Endothelial cell (in vitro differentiated cells): ENCODE results near the gene TOM1. TPM values are rescaled to one million over a fixed set of nuclear protein-coding genes. Genes with fewer than 3 reads are reported as not detected.

Experiments used
- DNase-seq: peaks from one replicate; pipeline ENCODE4 v3.0.0; 2021; ENCODE audit warnings: low spot score
- H3K27ac Mint-ChIP-seq: one replicate; pipeline ENCODE4 v1.8.0; 2021; ENCODE audit warnings: mixed read lengths, inconsistent platforms; ENCODE audit not compliant: unreplicated experiment
- H3K27me3 Mint-ChIP-seq: one replicate; pipeline ENCODE4 v1.8.0; 2021; ENCODE audit warnings: mild to moderate bottlenecking, moderate library complexity, mixed read lengths, inconsistent platforms; ENCODE audit not compliant: unreplicated experiment
- H3K36me3 Mint-ChIP-seq: one replicate; pipeline ENCODE4 v1.8.0; 2021; ENCODE audit warnings: mild to moderate bottlenecking, low read depth, mixed read lengths, inconsistent platforms; ENCODE audit not compliant: unreplicated experiment
- H3K4me1 Mint-ChIP-seq: one replicate; pipeline ENCODE4 v1.8.0; 2021; ENCODE audit warnings: mild to moderate bottlenecking, mixed read lengths, inconsistent platforms; ENCODE audit not compliant: unreplicated experiment
- H3K4me3 Mint-ChIP-seq: one replicate; pipeline ENCODE4 v1.8.0; 2021; ENCODE audit warnings: mild to moderate bottlenecking, mixed read lengths, inconsistent platforms; ENCODE audit not compliant: unreplicated experiment
- H3K9me3 Mint-ChIP-seq: one replicate; pipeline ENCODE4 v1.8.0; 2021; ENCODE audit warnings: mixed read lengths, inconsistent platforms; ENCODE audit not compliant: unreplicated experiment
- CTCF ChIP-seq: fragments of 200-600 bp; sonication (generic); IDR thresholded peaks from one replicate; pipeline ENCODE4 v1.5.0; 2021; ENCODE audit warnings: antibody characterized with exemption; ENCODE audit not compliant: unreplicated experiment
- total RNA-seq: library from RNA; stranded (reverse); fragmentation: NEBNext Ultra II Directional; extraction: Animal tissue kit (Norgen Biotek cat#: 25700); gene quantifications from one replicate; pipeline ENCODE4 v1.2.1, GENCODE V29; 2021; ENCODE audit not compliant: unreplicated experiment

The TOM1 gene
- total RNA-seq, 1 donor from 2014 or later, result 32.0 TPM

DNA sequence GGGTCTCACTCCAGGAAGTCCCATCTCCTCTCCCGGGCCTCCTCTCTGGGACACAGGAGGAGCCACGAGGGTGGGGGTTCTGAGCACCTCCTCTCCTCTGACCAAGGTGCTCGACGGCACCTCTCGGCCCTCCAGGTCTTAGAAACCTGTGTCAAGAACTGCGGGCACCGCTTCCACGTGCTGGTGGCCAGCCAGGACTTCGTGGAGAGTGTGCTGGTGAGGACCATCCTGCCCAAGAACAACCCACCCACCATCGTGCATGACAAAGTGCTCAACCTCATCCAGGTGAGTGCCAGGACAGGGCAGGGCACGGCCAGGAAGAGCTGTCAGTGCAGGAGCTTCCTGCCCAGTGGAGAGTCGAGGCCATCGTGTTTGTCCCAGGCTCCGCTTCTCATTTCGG, 23.2 kb downstream of the TOM1 start:
- Mint-ChIP-seq H3K9me3 (no peaks in the 10 kb centered on the region), H3K4me3 (peak overlapping the region; percentile 11), H3K27me3 (peaks cover 7% of the 10 kb centered on the region), H3K4me1 (no peaks in the 10 kb centered on the region), H3K27ac (no peak overlapping the region), H3K36me3 (peaks cover 29% of the 10 kb centered on the region)
- no peak for TF ChIP-seq CTCF
- DNase-seq, result no peak

DNA sequence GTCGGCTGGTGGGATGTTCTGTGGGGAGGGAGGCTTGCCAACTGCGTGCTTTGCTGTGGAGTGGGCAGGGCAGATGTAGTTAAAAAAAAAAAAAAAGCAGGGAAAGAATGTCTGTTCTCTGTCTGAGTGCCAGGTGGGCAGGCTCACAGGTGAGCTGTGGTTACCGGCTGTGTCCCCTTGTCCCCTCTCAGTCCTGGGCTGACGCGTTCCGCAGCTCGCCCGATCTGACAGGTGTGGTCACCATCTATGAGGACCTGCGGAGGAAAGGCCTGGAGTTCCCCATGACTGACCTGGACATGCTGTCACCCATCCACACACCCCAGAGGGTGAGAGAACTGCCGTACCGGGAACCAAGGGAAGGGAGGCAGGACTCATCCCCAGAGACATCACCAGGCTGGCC, 23.6 kb downstream of the TOM1 start:
- H3K27me3 Mint-ChIP-seq, result peaks cover 7% of the 10 kb centered on the region
- no peak for TF ChIP-seq CTCF

GRCh38 chr22:35324067-35324466, 24.4 kb downstream of the TOM1 start:
- Mint-ChIP-seq H3K27ac (no peak overlapping the region), H3K9me3 (no peaks in the 10 kb centered on the region), H3K27me3 (peaks cover 7% of the 10 kb centered on the region), H3K4me3 (no peak overlapping the region), H3K36me3 (peaks cover 25% of the 10 kb centered on the region), H3K4me1 (no peaks in the 10 kb centered on the region)
- DNase-seq, result no peak
- no peak for TF ChIP-seq CTCF

More for the DNA sequence above, 23.6 kb downstream of the TOM1 start:
- no peaks in the 10 kb centered on the region for H3K9me3 Mint-ChIP-seq
- H3K36me3 Mint-ChIP-seq, result peaks cover 26% of the 10 kb centered on the region
- no peaks in the 10 kb centered on the region for H3K4me1 Mint-ChIP-seq
- H3K27ac Mint-ChIP-seq, result no peak overlapping the region
- no peak for DNase-seq
- no peak overlapping the region for H3K4me3 Mint-ChIP-seq

- no peak for TF ChIP-seq CTCF
- DNase-seq, result no peak
- Mint-ChIP-seq H3K4me3 (peak overlapping the region; percentile 12), H3K4me1 (no peaks in the 10 kb centered on the region), H3K27me3 (peaks cover 7% of the 10 kb centered on the region), H3K27ac (no peak overlapping the region), H3K9me3 (no peaks in the 10 kb centered on the region), H3K36me3 (peaks cover 25% of the 10 kb centered on the region)
Observed at GRCh38 chr22:35324762-35325161, 25.1 kb downstream of the TOM1 start.

GRCh38 chr22:35325209-35325608, 25.5 kb downstream of the TOM1 start:
- H3K36me3 Mint-ChIP-seq, result peaks cover 26% of the 10 kb centered on the region
- no peak for DNase-seq
- peak overlapping the region; percentile 12 for H3K4me3 Mint-ChIP-seq
- no peaks in the 10 kb centered on the region for H3K4me1 Mint-ChIP-seq
- H3K27ac Mint-ChIP-seq, result no peak overlapping the region
- H3K27me3 Mint-ChIP-seq, result peaks cover 7% of the 10 kb centered on the region
- no peaks in the 10 kb centered on the region for H3K9me3 Mint-ChIP-seq
- no peak for TF ChIP-seq CTCF
